Stimulated activated CD8-positive, alpha-beta memory T cell treated with anti-CD3 and anti-CD28 coated beads, Interleukin-4, amount 100 ng/mL, for 1 hour (primary cell): ENCODE results near the gene SWI5.
A peak's percentile ranks its signal among the peaks of the same experiment; 100 is the strongest.

Experiments
- DNase-seq, 2 donors: peaks; one replicate each; pipeline ENCODE4 v3.0.0-alpha.2; 2020; ENCODE audit warnings: low read depth in 2 of 2, low spot score in 1 of 2

SWI5 gene

DNA sequence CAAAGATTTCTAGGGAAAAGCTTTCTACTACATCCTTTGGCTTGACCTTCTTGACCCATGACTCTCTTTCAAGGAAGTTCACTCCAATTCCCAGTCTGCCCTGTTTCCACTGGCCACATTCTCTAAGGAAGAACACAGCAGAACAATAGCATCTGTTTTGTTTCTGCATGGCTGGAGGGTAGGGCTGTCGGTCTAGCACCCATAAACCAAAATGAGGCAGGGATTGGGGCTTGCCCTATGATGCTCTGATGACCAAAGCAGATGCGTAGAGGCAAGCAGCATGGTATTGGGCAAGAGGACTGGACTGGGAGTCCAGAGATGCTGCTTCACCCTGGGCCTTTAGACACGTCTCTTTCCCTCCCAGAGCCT is 24.4 kb upstream of the SWI5 start:
- DNase-seq, result no peak

DNA sequence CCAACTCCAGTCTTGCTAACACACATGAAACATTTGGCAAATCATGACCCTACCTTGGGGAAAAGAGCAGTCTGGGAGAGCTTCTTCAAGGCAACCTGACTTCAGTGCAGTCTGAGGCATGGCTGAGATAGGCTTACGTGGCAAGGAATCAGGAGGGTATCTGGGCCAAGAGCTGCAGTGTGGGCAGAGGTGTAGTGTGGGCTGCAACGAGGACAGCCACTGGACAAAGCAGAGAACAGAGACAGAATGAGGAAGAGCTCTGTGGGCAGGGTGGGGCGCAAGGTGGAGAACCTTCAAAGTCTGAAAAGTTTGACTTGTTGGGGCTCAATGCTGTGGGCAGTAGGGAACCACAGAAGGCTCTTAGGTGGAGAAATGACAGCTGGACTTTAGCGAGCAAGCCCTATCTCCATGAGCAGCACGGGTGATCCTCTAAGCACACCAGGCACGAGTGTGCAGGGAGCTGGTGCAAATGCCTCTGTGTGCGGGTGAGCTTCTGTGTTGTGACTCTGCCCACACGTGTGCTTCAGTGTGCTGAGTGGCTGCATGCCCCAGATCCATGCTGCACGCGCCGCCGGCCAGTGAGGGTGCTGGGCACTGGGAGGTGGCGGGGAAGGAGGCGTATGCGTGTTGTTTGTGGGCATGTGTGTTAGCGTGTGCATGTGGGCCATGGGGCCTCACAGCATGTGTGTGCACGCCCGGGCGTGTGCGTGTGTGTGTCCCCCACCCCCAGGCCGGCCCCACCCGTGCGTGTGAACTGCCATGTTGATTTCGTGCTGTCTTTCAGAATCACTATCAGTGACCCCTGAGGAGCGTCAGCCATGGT is 23.5 kb upstream of the SWI5 start:
- DNase-seq, result no peak

DNA sequence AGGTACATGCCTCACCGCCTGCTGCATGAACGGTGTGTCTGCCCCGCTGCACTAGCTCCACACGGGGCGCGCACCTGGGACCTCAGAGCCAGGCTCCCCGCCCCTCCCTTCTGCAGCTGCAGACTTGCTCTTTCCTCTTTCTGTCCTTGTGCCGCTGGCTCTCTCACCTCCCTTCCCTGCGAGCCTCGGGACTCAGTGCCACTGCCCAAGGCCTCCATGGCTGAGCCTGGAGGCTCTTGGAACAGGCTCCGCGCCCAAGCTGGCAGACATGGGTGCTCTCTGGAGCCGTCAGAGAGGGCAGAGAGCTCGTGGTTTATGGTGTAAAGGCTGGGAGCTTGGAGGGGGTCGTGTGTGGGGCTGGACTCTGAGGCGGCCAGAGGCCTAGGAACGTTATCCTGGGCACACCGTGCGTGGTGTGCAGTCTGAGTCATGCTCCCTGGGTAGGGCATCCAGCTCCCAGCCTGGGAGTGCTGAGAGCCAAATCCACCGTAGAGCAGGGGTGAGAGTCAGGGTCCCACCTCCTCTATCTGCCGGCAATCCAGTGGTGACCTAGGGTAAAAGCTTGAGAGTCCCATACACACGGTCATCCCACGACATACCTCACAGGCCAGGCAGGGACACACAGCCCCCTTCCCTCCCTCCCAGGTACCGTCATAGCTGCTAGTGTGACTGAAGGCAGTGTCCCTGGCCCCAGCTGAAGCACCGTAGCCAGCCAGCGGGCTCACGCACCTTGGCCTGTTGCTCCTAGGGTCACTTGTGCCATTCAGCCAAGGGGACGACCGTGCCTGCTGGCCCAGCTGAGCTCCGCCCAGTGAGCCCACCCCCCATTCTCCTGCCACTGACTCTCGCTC is 22.7 kb upstream of the SWI5 start:
- DNase-seq, result no peak

DNA sequence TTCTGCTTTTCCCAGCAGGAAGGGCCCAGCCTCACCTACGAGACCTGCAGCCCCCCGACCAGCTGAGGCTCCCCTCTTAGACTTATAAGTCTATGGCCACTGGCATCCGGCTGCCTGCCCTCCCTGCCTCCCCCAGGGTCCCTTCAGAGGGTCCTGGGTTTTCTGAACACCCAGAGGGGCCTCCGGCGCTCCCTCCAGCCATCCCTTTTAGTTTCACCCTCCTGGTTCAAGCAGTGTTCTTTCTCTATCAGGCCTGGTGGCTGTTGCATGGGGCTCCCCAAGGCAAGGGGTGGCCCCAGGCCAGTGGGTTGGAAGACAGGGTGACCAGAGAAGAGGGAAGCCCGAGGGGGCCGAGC is 22.1 kb upstream of the SWI5 start:
- no peak for DNase-seq

DNA sequence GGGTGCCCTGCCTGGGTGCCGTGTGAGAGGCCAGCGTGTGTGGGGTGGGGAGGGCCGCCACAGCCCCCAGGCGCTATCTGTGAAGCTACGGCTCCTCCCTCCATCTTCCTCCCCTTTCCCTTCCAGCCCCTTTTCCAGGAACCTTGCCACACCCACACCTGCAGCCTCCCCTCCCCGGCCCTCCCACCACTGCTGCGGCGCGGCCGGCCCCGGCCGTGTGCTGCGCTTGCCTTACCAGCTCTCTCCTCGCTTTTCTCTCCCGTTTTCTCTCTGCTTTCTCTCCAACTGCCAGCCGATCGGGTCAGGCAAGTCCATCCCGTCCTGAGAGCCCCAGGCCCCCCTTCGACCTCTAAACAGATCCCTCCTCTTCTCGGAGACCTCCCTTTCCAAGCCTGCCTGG is 21.7 kb upstream of the SWI5 start:
- DNase-seq, result no peak

DNA sequence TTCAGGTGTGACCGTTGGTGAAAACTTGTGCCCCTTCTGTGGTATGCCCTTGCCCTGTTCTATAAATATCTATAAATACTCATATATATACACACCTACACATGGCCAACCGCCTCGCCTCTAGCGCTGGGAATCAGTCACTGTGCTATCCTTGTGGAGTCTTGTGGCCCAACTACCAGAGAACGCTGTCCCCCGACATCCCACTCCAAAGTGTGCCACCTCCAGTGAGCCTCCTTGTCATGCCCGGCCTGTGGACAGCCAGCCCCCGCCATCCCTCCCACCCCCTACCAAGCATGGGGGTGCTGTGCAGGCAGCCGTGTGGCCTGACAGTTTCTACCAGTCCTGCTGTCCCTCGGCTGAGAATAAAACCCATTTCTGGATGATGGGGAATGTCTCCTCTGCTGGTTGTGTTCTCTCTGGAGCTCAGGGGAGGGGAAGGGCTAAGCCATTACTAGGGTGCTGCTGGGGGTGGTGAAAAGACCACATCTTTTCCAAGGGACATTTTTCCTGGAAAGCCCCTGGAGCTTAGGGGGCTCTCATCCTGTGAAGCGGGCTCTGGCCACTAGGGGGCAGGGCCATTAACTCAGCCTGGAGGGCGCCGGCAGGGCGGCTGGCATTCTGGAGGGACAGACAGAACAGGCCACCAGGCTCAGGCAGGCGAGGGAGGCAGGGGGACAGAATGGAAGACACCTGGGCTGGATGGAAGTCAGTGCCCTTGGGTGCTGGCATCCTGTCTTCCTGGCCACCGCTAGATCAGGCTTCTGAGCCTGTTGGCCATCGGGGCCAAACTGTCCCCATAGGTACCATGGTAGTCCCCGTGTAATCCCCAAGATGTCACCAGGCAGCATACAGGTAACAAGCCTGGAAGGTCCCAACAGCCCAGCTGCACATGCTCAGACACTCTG is 21.0 kb upstream of the SWI5 start:
- DNase-seq, result peak; percentile 27 to 38

DNA sequence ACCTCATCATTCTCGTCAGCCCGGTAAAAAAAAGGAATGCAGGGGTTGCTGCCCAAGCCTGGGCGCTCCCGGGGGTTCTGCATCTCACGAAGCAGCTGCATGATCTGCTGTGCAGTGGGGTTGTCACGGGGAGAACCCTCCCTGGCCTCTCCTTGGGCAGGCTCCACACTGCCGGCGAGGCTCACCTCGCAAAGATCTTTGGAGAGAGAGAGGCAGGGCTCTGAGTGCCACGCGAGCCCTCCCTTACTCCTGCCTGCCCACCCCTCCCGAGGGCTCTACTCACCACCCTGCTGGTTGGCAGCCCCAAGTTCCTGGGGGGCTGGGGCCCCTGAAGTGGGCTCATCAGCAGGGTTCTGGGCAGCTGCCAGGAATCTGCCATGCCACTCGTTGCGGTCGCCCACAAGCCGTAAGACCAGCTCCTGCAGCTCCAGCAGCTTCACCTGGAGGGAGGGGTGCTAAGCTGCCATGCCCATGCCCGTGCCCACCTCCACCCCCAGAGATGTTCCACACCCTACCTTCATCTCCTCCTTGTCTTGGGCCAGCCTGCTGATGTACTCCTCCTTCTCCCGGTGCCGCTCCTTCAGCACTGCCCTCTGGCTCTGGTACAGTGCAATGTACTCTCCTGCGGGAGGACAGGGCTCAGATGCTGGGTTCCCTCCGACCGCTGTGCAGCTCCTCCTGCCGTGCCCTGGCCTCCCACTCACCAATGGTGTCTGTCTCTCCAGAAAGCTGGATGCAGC is 18.8 kb upstream of the SWI5 start:
- no peak for DNase-seq

DNA sequence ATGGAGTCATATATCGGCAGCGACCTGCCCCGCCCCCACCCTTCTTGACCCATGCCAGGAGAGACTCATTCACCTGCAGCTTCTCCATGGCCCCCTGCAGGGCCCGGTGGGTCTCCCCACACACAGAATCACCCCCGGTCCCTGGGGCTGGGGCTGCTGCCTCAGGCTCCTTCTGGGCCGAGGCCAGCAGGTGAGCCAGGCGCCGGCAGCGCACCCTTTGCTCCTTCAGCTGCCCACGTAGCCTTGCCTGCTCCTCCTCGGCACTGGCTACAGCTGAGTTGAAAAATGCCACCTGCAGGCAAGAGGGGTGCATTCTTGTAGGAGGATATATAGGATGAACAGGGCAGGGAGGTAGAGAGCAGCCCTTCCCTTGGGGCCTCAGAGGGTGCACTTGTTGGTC is 18.2 kb upstream of the SWI5 start:
- no peak for DNase-seq

DNA sequence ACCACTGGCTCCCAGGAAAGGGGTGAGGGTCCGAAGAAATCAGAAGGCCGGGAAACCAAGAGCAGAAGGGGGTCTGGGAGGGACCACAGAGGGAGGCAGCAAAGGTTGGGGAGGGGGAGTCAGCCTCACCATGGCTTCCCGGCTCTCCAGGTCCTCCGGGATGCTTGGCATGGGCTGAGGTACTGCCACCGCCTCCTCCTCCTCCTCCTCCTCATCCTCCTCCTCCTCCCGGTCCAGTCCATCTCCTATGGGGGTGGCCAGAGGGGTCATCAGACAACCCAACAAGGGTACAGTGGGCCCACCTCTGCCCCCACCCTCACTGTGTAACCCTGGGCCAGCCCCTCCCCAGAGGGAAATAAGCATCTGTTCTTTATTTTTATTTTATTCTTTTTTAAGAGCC is 17.8 kb upstream of the SWI5 start:
- DNase-seq, result no peak

DNA sequence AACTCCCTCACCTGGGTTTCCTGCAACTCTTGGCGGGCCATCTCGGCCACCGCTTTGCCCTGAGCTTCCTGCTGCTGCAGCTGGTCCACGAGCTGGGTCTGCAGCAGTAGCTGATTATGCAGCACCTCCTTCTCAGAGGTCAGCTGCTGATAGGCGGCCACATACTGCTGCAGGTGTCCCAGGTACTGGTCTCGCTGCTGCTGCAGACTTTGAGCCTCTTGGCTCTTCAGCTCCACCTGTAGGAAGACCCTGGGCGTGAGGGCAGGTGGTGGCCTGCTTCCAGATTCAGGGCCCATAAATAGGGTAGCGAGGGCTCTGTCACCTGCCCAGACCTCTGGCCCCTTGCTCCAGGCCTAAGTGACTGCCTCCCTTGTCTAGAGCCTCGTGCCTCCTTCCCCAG is 16.9 kb upstream of the SWI5 start:
- DNase-seq, result no peak

DNA sequence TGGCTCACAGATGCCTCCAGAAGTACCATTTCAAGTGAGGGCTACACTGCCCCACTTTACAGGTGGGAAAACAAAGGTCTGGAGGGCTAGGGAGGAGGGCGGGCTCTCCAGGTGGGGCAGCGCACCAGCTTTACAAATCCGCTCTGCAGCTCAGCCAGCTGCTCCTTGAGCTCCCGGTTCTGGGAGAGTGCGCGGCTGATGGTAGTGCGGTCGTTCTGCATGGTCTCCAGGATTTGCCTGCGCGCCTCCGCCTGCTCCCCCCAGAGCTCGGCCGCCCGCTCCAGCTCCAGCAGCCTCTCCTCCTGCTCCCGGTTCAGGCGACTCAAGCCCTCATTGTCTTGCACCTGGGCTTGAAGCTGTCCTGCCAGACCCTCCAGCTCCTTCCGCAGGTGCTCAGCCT is 15.7 kb upstream of the SWI5 start:
- DNase-seq, result no peak

DNA sequence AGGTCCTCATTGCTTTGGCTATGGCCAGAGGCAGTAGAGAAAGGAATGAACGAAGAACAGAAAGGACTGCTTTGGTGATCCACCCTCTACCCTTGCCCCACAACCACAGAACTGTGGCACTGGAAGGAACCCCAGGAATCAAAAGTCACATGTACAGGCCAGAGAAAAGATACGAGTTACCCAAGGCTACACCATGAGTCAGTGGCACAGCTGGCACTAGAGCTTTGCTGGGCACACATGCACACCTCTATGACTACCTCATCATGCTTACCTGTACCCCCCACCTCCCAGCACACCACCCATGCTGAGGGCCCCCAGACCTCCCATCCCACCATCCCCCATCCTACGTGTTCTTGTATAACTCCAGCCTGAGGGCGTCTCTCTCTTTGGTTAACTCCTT is 13.4 kb upstream of the SWI5 start:
- no peak for DNase-seq

DNA sequence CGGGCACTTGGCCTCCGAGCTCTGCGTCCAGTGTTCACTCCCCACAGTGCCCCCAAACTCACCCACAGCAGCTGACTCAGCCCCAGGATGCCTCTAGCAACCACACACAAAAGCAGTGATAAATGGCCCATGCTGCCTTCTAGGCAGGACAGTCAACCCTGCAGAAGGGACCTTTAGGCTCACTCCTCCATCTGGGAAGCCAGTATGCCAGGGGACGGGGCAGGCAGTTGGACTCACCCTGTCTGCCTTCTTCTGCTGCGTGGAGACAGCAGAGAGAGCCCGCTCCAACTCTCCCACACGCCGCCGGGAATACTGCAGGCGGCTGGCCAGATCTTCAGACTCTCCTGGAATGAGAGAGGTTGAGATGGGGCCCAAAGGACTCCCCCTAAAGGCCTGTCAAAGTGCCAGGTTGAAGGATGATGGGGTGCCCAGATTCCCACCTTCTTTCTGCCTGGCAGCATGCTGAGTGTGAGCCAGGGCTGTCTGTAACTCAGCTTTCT is 10.7 kb upstream of the SWI5 start:
- DNase-seq, result no peak

DNA sequence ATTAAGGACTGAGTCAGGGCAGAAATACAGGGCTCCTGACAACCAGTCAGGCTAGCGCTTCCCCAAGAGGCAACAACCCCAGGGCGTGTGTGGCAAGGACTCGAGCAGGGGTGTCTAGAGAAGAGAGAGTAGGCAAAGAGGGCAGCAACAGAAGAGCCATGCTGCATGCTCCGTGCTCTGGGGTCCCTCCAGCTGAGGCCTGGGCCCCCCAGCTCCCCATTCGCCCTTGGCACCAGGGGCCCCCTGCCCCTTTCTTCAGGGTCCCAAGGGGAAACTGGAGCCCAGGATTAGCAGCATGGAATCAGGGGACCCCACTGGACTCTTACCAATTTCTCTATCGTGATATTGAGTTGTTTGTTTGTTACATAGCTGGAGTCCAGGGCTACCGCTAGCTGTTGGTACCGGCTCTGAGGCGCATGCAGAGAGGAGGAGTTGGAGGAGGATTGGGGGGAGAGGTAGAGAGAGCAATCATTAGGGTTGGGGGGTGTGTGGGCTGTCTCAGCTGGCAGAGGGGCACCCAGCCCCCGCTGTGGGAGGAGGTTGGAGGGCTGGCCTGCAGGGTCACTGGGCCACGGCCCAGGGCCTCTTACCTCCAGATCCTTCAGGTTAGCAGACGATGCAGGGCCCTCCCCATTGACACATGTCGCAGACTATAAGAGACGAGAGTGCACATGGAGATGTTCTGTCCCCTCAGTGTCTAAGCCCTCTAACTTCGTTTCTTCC is 9.0 kb upstream of the SWI5 start:
- DNase-seq, result no peak

DNA sequence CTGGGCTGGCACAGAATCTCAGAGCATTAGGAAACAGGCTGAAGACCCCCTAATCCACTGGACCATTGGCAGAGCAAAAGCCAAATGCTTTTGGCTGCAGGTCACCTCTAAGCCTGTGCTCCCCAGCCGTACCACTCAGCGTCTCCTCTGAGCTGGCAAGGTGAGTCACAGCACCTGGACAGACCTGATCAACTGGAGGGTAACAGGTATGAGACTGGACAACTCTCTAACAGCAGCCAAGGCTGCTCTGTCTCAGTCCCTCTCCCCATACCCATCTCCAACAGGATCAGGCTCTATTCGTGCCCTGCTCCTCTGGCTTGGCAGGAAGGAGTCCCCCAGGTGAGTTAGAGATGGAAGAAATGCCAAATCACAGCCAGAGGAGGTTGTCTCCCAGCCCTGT is 5.0 kb upstream of the SWI5 start:
- no peak for DNase-seq

DNA sequence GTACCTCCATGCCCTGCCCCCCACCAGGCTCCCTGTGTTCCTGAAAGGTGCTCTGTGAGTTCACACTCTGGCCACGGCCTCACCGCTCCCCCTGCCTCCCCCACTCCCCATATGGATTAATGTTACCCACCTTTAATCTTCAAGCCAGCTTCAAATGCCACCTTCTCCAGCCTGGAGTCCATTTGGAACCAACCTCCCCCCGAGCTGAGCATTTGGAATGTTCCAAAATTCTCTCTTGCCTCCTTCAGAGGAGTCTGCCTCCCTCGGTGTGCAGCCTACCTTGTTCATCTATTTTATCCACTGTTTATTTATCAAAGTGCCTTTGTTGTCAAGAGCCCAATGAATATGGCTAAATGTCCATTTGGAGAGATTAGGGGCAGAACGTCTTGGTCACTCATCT is 4.6 kb upstream of the SWI5 start:
- DNase-seq, result no peak

DNA sequence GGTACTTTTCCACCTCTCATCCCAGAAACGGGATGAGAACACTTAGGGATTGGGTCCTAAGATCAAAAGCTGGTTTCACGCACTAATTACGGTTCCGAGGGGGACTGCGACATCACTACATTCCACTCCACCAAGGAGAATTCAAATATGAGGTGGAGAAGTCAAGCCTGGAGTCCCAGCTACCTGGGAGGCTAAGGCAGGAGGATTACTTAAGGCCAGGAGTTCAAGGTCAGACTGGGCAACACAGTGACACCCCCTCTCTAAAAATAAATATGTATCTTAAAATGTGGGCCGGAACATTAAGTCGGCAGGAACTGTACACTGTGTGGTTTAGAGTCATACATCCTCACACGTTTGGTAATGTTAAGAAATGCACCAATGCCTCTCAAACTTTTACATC is 1.8 kb upstream of the SWI5 start:
- DNase-seq, result no peak

DNA sequence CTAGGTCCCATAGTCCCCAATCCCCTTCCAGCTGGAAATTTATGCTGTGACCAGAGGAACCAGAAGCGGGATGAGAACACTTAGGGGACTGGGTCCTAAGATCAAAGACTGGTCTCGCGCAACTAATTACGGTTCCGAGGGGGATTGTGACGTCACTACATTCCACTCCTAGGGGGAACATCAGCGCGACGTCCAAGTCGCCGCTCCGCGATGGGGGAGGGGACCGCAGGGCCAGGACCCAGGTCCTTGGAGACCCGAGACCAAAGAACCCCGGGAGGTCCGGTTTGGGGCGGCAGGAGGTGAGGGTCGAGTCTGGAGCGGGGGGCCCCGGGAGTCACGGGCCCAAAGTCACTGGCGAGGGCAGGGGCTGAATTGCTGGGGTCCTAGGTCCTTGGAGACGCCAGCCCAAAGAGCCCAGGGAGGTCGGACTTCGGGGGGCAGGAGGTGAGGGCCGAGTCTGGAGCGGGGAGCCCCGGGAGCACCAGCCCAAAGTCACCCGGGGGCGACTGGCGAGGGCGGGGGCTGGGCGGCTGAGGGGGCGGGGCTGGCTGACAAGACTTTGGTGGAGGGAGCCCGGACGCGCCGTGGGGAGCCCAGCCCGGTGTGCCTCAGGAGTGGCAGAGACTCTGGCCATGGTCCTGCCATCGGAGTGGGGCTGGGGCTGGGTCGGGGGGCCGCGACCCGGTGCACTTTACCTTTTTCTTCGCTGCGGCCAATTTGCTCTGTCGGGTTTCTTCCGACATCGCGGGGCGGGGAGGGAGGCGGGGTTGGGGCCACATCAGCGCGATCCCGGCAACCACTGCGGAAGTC is 673 bp upstream of the SWI5 start, which contains the start of gene GOLGA2:
TSS of gene GOLGA2 (minus strand) at position 810 of the 810 bp plus-strand sequence. CDS start at position 779, 31 bp downstream.
- no peak for DNase-seq

DNA sequence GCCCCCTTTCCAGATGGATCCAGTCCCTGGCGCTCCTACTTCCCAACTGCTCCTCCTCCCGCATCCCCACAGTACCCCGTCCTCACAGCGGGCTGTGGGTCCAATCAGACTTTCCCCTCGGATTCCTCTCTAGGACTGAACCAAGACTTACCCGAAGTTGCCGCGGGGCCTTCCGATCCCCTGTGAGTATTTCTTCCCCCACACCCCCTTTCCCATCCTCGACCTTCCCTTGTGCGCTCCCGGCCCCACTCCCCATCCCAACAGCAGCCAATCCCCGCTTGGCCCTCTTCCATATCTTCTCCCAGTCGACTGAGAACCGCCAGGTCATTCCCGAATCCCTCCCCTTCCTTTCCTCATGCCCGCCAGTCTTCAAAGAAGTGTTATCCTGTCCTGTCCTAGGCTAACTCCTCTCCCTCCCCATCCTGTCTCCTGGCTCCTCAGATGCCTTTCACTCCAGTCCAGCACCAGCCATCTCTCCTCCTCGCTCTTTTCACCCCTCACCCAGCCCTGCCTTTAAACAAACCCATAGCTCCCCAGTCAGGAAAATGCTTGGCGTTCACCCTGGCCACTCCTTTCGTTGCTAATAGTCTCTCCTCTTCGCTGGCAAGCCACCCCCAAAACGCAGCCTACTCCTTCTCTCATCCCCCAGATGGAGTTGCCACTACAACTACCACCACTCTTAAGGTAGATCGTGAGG is 646 bp downstream of the SWI5 start:
- no peak for DNase-seq
